ENCODE measurements around the gene DNER. TPM values are rescaled to one million over a fixed set of nuclear protein-coding genes. Genes with fewer than 3 reads are reported as not detected.
A peak's percentile ranks its signal among the peaks of the same experiment; 100 is the strongest.

Gene DNER
- total RNA-seq, 4 donors from 2014 or later = 1.5 to 13.1 (median 4.7) TPM

GRCh38 chr2:229447227-229447626, 267.1 kb downstream of the DNER start:
- 92 to 95% methylated on average over 12 of the region's 12 CpGs for WGBS, 2 donors
- peak overlapping the region in 2 of 4 donors; percentile 21 to 25 for H3K27ac ChIP-seq
- no peak for DNase-seq (ENCODE audit: low spot score in 2 of 2)
- TF ChIP-seq EP300 (IDR thresholded peaks at IDR 0.05) = no peak
- no peak for TF ChIP-seq POLR2A (IDR thresholded peaks at IDR 0.05)
- TF ChIP-seq, protein P1, sequence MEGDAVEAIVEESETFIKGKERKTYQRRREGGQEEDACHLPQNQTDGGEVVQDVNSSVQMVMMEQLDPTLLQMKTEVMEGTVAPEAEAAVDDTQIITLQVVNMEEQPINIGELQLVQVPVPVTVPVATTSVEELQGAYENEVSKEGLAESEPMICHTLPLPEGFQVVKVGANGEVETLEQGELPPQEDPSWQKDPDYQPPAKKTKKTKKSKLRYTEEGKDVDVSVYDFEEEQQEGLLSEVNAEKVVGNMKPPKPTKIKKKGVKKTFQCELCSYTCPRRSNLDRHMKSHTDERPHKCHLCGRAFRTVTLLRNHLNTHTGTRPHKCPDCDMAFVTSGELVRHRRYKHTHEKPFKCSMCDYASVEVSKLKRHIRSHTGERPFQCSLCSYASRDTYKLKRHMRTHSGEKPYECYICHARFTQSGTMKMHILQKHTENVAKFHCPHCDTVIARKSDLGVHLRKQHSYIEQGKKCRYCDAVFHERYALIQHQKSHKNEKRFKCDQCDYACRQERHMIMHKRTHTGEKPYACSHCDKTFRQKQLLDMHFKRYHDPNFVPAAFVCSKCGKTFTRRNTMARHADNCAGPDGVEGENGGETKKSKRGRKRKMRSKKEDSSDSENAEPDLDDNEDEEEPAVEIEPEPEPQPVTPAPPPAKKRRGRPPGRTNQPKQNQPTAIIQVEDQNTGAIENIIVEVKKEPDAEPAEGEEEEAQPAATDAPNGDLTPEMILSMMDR (IDR thresholded peaks at IDR 0.05) = no peak
- peaks cover 0 to 5% (median 0%) of the 10 kb centered on the region in 4 donors for H3K9me3 ChIP-seq
- peaks cover 0 to 38% (median 8%) of the 10 kb centered on the region in 4 donors for H3K4me1 ChIP-seq
- no peaks in the 10 kb centered on the region for H3K27me3 ChIP-seq
- H3K36me3 ChIP-seq = no peaks in the 10 kb centered on the region
- no peak overlapping the region for H3K4me3 ChIP-seq

- TF ChIP-seq, protein P1 (IDR thresholded peaks at IDR 0.05) = no peak
- TF ChIP-seq POLR2A (IDR thresholded peaks at IDR 0.05) = no peak
- no peak for TF ChIP-seq EP300 (IDR thresholded peaks at IDR 0.05)
- Histone ChIP-seq H3K36me3 (no peaks in the 10 kb centered on the region), H3K9me3 (peaks cover 0 to 5% (median 0%) of the 10 kb centered on the region in 4 donors), H3K27ac (peak overlapping the region; percentile 58 to 92 (median 84)), H3K4me1 (peaks cover 0 to 38% (median 8%) of the 10 kb centered on the region in 4 donors), H3K27me3 (no peaks in the 10 kb centered on the region), H3K4me3 (no peak overlapping the region)
- no peak for DNase-seq (ENCODE audit: low spot score in 2 of 2)
- WGBS, 2 donors = 52 to 54% methylated on average over 6 of the region's 6 CpGs
Observed at GRCh38 chr2:229446350-229446749, 268.0 kb downstream of the DNER start.

DNA sequence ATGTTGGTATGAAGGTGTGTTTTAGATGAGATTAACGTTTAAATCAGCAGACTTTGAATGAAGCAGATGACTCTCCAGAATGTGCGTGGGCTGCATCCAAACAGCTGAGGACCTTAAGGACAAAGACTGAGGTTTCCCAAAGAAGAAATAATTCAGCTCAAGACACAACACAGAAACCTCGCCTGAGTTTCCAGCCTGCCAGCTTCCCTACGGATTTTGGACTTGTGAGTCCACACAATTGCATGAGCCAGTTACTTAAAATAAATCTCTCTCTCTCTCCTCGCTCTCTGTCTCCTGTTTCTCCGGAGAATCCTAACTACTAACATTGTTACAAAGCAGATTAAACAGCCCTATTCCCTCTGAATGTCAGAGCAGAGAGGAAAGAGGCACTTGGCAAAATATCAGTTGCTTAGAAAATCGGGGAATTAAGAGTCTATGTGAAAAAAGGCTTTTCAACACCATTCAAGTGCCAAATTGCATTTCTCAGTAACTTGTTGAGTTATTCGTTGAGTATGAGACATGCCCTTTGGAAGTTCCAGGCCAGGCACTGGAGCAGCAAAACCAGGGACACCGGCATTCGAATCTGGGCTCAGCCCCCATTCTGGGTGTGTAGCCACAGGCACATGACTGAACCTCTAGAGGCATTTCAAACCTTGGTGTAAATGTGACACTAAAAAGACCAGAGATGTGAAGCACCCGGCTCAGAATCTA, 268.7 kb downstream of the DNER start:
- peak; percentile 25 to 58 for DNase-seq (ENCODE audit: low spot score in 2 of 2)
- Histone ChIP-seq H3K36me3 (no peaks in the 10 kb centered on the region), H3K4me3 (peak overlapping the region in 1 of 4 donors; percentile 7), H3K9me3 (peaks cover 0 to 2% (median 0%) of the 10 kb centered on the region in 4 donors), H3K27ac (peak overlapping the region; percentile 58 to 92 (median 84)), H3K4me1 (peaks cover 0 to 38% (median 8%) of the 10 kb centered on the region in 4 donors), H3K27me3 (no peaks in the 10 kb centered on the region)
- 34 to 37% methylated on average over 11 of the region's 11 CpGs for WGBS, 2 donors
- TF ChIP-seq, protein P1 (IDR thresholded peaks at IDR 0.05) = no peak
- no peak for TF ChIP-seq EP300 (IDR thresholded peaks at IDR 0.05)
- no peak for TF ChIP-seq POLR2A (IDR thresholded peaks at IDR 0.05)

DNA sequence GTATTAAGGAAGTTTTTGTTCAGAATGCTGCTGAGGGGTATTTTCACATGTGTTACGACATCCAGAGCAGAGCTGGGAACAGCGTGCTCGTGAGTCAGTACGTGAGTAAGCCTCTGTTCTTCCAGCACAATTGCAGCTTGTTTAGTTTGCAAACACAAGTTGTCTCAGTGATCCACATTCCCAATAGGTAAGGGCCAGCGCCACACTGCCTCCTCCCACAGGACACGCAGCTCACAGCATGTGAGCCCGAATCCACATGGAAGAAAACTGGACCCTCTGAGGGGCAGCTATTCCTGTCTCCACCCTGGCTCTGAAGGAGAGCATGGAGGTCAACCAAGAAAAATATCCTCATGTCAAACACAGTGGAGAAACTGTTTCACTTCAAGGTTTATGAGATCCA, 269.3 kb downstream of the DNER start:
- WGBS, 2 donors = 30 to 33% methylated on average over 7 of the region's 7 CpGs
- no peaks in the 10 kb centered on the region for H3K36me3 ChIP-seq
- DNase-seq (ENCODE audit: low spot score in 2 of 2) = peak; percentile 67 to 71
- H3K4me1 ChIP-seq = peaks cover 0 to 38% (median 8%) of the 10 kb centered on the region in 4 donors
- H3K27me3 ChIP-seq = no peaks in the 10 kb centered on the region
- peak overlapping the region; percentile 58 to 92 (median 84) for H3K27ac ChIP-seq
- no peak for TF ChIP-seq POLR2A (IDR thresholded peaks at IDR 0.05)
- TF ChIP-seq, protein P1 (IDR thresholded peaks at IDR 0.05) = peak in 1 of 5 experiments; percentile 22
- peak; percentile 36 to 93 for TF ChIP-seq EP300 (IDR thresholded peaks at IDR 0.05)
- H3K4me3 ChIP-seq = peak overlapping the region in 1 of 4 donors; percentile 7
- H3K9me3 ChIP-seq = no peaks in the 10 kb centered on the region

GRCh38 chr2:229443546-229444268, 270.6 kb downstream of the DNER start:
- H3K4me1 ChIP-seq = peaks cover 0 to 38% (median 8%) of the 10 kb centered on the region in 4 donors
- WGBS, 2 donors = 62 to 73% methylated on average over 13 of the region's 13 CpGs
- H3K9me3 ChIP-seq = no peaks in the 10 kb centered on the region
- no peaks in the 10 kb centered on the region for H3K27me3 ChIP-seq
- TF ChIP-seq EP300 (IDR thresholded peaks at IDR 0.05) (no peak), POLR2A (IDR thresholded peaks at IDR 0.05) (no peak)
- TF ChIP-seq, protein P1 (IDR thresholded peaks at IDR 0.05) = no peak
- H3K4me3 ChIP-seq = no peak overlapping the region
- no peak for DNase-seq (ENCODE audit: low spot score in 2 of 2)
- H3K27ac ChIP-seq = peak overlapping the region; percentile 58 to 92 (median 84)
- no peaks in the 10 kb centered on the region for H3K36me3 ChIP-seq
